B cell (primary cell): ENCODE results near the gene FKBP10. TPM values are rescaled to one million over a fixed set of nuclear protein-coding genes. Genes with fewer than 3 reads are reported as not detected.

Experiments
- ATAC-seq: fragments of 200-7000 bp; cut with Tn5 transposase; one replicate; pipeline ENCODE4 v1.10.0; 2021; ENCODE audit warnings: low read depth, mild to moderate bottlenecking, moderate number of reproducible peaks, moderate library complexity
- CTCF ChIA-PET: fragments of 350-600 bp; sonication (Branson Sonifier 250); formaldehyde crosslinking; loops from one replicate; lab custom pipeline; 2021; ENCODE audit warnings: antibody characterized with exemption, inconsistent platforms; lab: Charles Lee
- POLR2A ChIA-PET: fragments of 350-600 bp; sonication (Branson Sonifier 250); formaldehyde crosslinking; loops from one replicate; lab custom pipeline; 2021; ENCODE audit warnings: antibody characterized with exemption; lab: Charles Lee
- DNase-seq: peaks from one replicate; pipeline ENCODE4 v3.0.0; 2013
- H2AFZ ChIP-seq: 2 replicates; pipeline ENCODE4 v1.6.1; 2012; ENCODE audit warnings: mild to moderate bottlenecking, low read depth, low read length; ENCODE audit not compliant: insufficient read depth, poor library complexity, severe bottlenecking
- H3K27ac ChIP-seq, 2 donors: 1 replicate in 1 of 2; 2 replicates in 1 of 2; pipeline ENCODE4 v1.5.1; 2012 to 2013; ENCODE audit warnings: low read length in 2 of 2, mild to moderate bottlenecking in 2 of 2, moderate library complexity in 1 of 2
- H3K27me3 ChIP-seq, 4 experiments: fragments of 200-600 bp in 1 of 4; sonication (generic) in 1 of 4; replicated peaks in 1 of 4; 1 replicate in 2 of 4; 2 replicates in 2 of 4; pipeline versions ENCODE4 v1.6.1 to v1.7.0; 2013 to 2016; ENCODE audit warnings: low read length in 3 of 4, mild to moderate bottlenecking in 2 of 4, mixed read lengths in 1 of 4, moderate library complexity in 1 of 4; ENCODE audit not compliant: insufficient read depth in 4 of 4, control insufficient read depth in 3 of 4; ENCODE audit errors: control extremely low read depth in 1 of 4
- H3K36me3 ChIP-seq, 2 experiments: replicated peaks in 1 of 2; 1 replicate in 1 of 2; 2 replicates in 1 of 2; pipeline versions ENCODE4 v1.6.1 to v1.7.1; 2013; ENCODE audit warnings: low read length in 1 of 2; ENCODE audit not compliant: insufficient read depth in 2 of 2, control insufficient read depth in 1 of 2; ENCODE audit errors: control extremely low read depth in 1 of 2, extremely low read depth in 1 of 2
- H3K4me1 ChIP-seq, 2 donors: fragments of 200-600 bp in 1 of 2; sonication (generic) in 1 of 2; 1 replicate in 1 of 2; 2 replicates in 1 of 2; pipeline versions ENCODE4 v1.5.1 to v1.6.1; 2013 to 2017; ENCODE audit warnings: low read length in 2 of 2; ENCODE audit not compliant: control insufficient read depth in 2 of 2, insufficient read depth in 2 of 2
- H3K4me2 ChIP-seq: replicated peaks from 2 replicates; pipeline ENCODE3; 2012; ENCODE audit warnings: mild to moderate bottlenecking, low read depth, low read length; ENCODE audit not compliant: poor library complexity, severe bottlenecking
- H3K4me3 ChIP-seq, 5 experiments: fragments of 200-600 bp in 1 of 5; sonication (generic) in 1 of 5; 1 replicate in 3 of 5; 2 replicates in 2 of 5; pipeline versions ENCODE4 v1.5.1 to v1.7.0; 2011 to 2016; ENCODE audit warnings: low read length in 4 of 5, mild to moderate bottlenecking in 4 of 5, low read depth in 2 of 5, control low read depth in 1 of 5, moderate library complexity in 1 of 5; ENCODE audit not compliant: insufficient read depth in 1 of 5; ENCODE audit errors: control extremely low read depth in 1 of 5, extremely low read depth in 1 of 5
- H3K79me2 ChIP-seq: fragments of 200-600 bp; sonication (generic); one replicate; pipeline ENCODE4 v1.6.0; 2016; ENCODE audit warnings: low read length; ENCODE audit not compliant: control insufficient read depth, insufficient read depth
- H3K9ac ChIP-seq: fragments of 200-600 bp; sonication (generic); 2 replicates; pipeline ENCODE4 v1.6.1; 2017; ENCODE audit warnings: mild to moderate bottlenecking, low read length, moderate library complexity
- H3K9me3 ChIP-seq, 3 donors: one replicate each; pipeline versions ENCODE4 v1.6.1 to v1.7.1; 2013; ENCODE audit warnings: low read length in 2 of 3; ENCODE audit not compliant: control insufficient read depth in 2 of 3, insufficient read depth in 1 of 3; ENCODE audit errors: control extremely low read depth in 1 of 3
- H4K20me1 ChIP-seq: 2 replicates; pipeline ENCODE4 v1.6.0; 2012; ENCODE audit warnings: mild to moderate bottlenecking, low read length; ENCODE audit not compliant: insufficient read depth, control insufficient read depth, poor library complexity, severe bottlenecking
- H3K27ac Mint-ChIP-seq: one replicate; pipeline ENCODE4 v1.8.0; 2021; ENCODE audit warnings: mixed read lengths
- H3K27me3 Mint-ChIP-seq: one replicate; pipeline ENCODE4 v1.8.0; 2021; ENCODE audit warnings: mixed read lengths
- H3K4me1 Mint-ChIP-seq: one replicate; pipeline ENCODE4 v1.8.0; 2021; ENCODE audit warnings: mixed read lengths
- H3K4me3 Mint-ChIP-seq: one replicate; pipeline ENCODE4 v1.8.0; 2021; ENCODE audit warnings: mixed read lengths
- H3K9me3 Mint-ChIP-seq: one replicate; pipeline ENCODE4 v1.8.0; 2022; ENCODE audit warnings: mixed read lengths; ENCODE audit not compliant: insufficient read depth
- CTCF ChIP-seq: fragments of 200-600 bp; IDR thresholded peaks from one replicate; pipeline ENCODE4 v1.8.0; 2022; ENCODE audit warnings: antibody characterized with exemption, mild to moderate bottlenecking
- EZH2 ChIP-seq: IDR thresholded peaks from 2 replicates; pipeline ENCODE4 v1.6.1; 2012; ENCODE audit warnings: borderline replicate concordance, low read depth, mild to moderate bottlenecking, moderate library complexity, low read length; ENCODE audit not compliant: insufficient read depth, poor library complexity, severe bottlenecking
- WGBS: methylation state at CpG from one replicate; pipeline ENCODE4 v1.1.5; 2013; ENCODE audit warnings: missing lambda C conversion rate; ENCODE audit not compliant: insufficient coverage; 5-methylcytosine and 5-hydroxymethylcytosine counted together
- intact Hi-C: fragments of 100-400 bp; cut with micrococcal nuclease; formaldehyde crosslinking; loops from one replicate; pipeline ENCODE4 v1.10.0; 2022
- polyA plus RNA-seq: library from polyadenylated mRNA; depleted of rRNA; stranded (reverse); fragments of >200 nt; gene quantifications from 2 replicates; pipeline ENCODE4 v1.2.3, GENCODE V29; 2012
- total RNA-seq, 2 donors: library from RNA; stranded (reverse); fragments of 120-200 nt in 1 of 2; gene quantifications; 1 replicate in 1 of 2; 2 replicates in 1 of 2; pipeline versions ENCODE4 v1.2.3 to v1.2.4, GENCODE V29; 2013 to 2022

FKBP10 gene
- total and polyA plus RNA-seq, 2 donors (not counting 1 experiment from before 2014, with no cell fraction given) = 0.21 to 0.34 TPM

GRCh38 chr17:41811549-41812380, 1.0 kb upstream of the FKBP10 start, which contains the start of gene P3H4:
Gene P3H4 (minus strand): TSS chr17:41811949. CDS start chr17:41811915, 34 bp downstream.
- Histone ChIP-seq H3K4me2 (peak within 1 kb of the TSS; percentile 88), H3K9me3 (no peaks in the 10 kb centered on the region), H4K20me1 (no peaks in the 10 kb centered on the region), H3K27ac (no peak within 1 kb of the TSS), H3K79me2 (no peaks in the 10 kb centered on the region), H2AFZ (peak within 1 kb of the TSS; percentile 93), H3K9ac (peak within 1 kb of the TSS; percentile 78), H3K27me3 (peaks cover 0 to 25% (median 5%) of the 10 kb centered on the region in 4 experiments), H3K4me3 (peak within 1 kb of the TSS; percentile 23 to 85 (median 60)), H3K4me1 (peaks cover 20% of the 10 kb centered on the region in 2 donors), H3K36me3 (no peaks in the 10 kb centered on the region)
- H3K4me3 Mint-ChIP-seq = peak within 1 kb of the TSS; percentile 96
- H3K27ac Mint-ChIP-seq = peak within 1 kb of the TSS; percentile 83
- ATAC-seq (peak; percentile 91), DNase-seq (peak; percentile 88)
- TF ChIP-seq CTCF (peak; percentile 82), EZH2 (no peak)
- CTCF ChIA-PET = interaction anchor here (0.8 to 3.3 kb wide), 18 partner anchors 8 to 120 kb away, joined by 3 to 27 read pairs (median 4); partner anchors contain the start of genes ACLY, JUP, KLHL10 and ODAD4
- WGBS = under 1% methylated on average over 93 of the region's 96 CpGs
- peaks cover 6% of the 10 kb centered on the region for H3K27me3 Mint-ChIP-seq
- POLR2A ChIA-PET = no interaction called here
- peaks cover 19% of the 10 kb centered on the region for H3K4me1 Mint-ChIP-seq
- intact Hi-C loops = loop anchor here (1.0 to 2.0 kb wide), 5 partner anchors 10 to 73 kb away; partner anchors contain the start of genes JUP, KLHL11 and NT5C3B
- H3K9me3 Mint-ChIP-seq = no peaks in the 10 kb centered on the region
